Neuronal stem cell (in vitro differentiated cells): Measurements from ENCODE around the gene SURF2.

Source experiments
- DNase-seq: peaks from one replicate; pipeline ENCODE4 v3.0.0-alpha.2; 2013; ENCODE audit warnings: low spot score
- H2AFZ ChIP-seq: one replicate; pipeline ENCODE4 v1.6.1; 2013; ENCODE audit warnings: mild to moderate bottlenecking, low read length, inconsistent platforms
- H2AK5ac ChIP-seq: 2 replicates; pipeline ENCODE4 v1.6.1; 2013; ENCODE audit warnings: low read depth, mild to moderate bottlenecking, inconsistent platforms, low read length, moderate library complexity, mixed read lengths
- H2BK120ac ChIP-seq: 2 replicates; pipeline ENCODE4 v1.6.1; 2013; ENCODE audit warnings: low read depth, mild to moderate bottlenecking, inconsistent platforms, low read length, moderate library complexity, mixed read lengths
- H2BK12ac ChIP-seq: one replicate; pipeline ENCODE4 v1.6.1; 2013; ENCODE audit warnings: low read length, inconsistent platforms
- H2BK15ac ChIP-seq: 2 replicates; pipeline ENCODE4 v1.6.1; 2013; ENCODE audit warnings: mild to moderate bottlenecking, low read length, inconsistent platforms, mixed read lengths
- H2BK5ac ChIP-seq: one replicate; pipeline ENCODE4 v1.6.1; 2013; ENCODE audit warnings: inconsistent platforms, mild to moderate bottlenecking, low read length, moderate library complexity
- H3K14ac ChIP-seq: one replicate; pipeline ENCODE4 v1.6.1; 2013; ENCODE audit warnings: low read length, inconsistent platforms
- H3K18ac ChIP-seq: 2 replicates; pipeline ENCODE4 v1.6.1; 2013; ENCODE audit warnings: low read length, inconsistent platforms
- H3K23ac ChIP-seq: 2 replicates; pipeline ENCODE4 v1.6.1; 2013; ENCODE audit warnings: low read depth, mild to moderate bottlenecking, mixed read lengths, low read length, inconsistent platforms; ENCODE audit not compliant: poor library complexity
- H3K27ac ChIP-seq: replicated peaks from 3 replicates; pipeline ENCODE4 v1.5.1; 2013; ENCODE audit warnings: low read length, inconsistent platforms
- H3K27me3 ChIP-seq, 3 experiments: 2 replicates each; pipeline ENCODE4 v1.6.1; 2013; ENCODE audit warnings: low read length in 3 of 3, mild to moderate bottlenecking in 2 of 3, inconsistent platforms in 1 of 3, low read depth in 1 of 3, mixed read lengths in 1 of 3, moderate library complexity in 1 of 3; ENCODE audit not compliant: control insufficient read depth in 3 of 3, insufficient read depth in 3 of 3
- H3K36me3 ChIP-seq, 2 donors: replicated peaks in 1 of 2; 2 replicates each; pipeline ENCODE4 v1.6.1; 2013; ENCODE audit warnings: low read length in 2 of 2; ENCODE audit not compliant: control insufficient read depth in 2 of 2, insufficient read depth in 2 of 2
- H3K4ac ChIP-seq: 2 replicates; pipeline ENCODE4 v1.6.1; 2013; ENCODE audit warnings: inconsistent platforms, mild to moderate bottlenecking, low read length, moderate library complexity
- H3K4me1 ChIP-seq, 2 donors: 1 replicate in 1 of 2; 2 replicates in 1 of 2; pipeline ENCODE4 v1.6.1; 2013; ENCODE audit warnings: low read length in 2 of 2, low read depth in 1 of 2; ENCODE audit not compliant: control insufficient read depth in 2 of 2, insufficient read depth in 1 of 2
- H3K4me2 ChIP-seq: one replicate; pipeline ENCODE4 v1.6.1; 2013; ENCODE audit warnings: mild to moderate bottlenecking, low read length, inconsistent platforms; ENCODE audit not compliant: insufficient read depth, poor library complexity, severe bottlenecking
- H3K4me3 ChIP-seq, 2 donors: 2 replicates each; pipeline ENCODE4 v1.5.1; 2013; ENCODE audit warnings: low read length in 2 of 2, mild to moderate bottlenecking in 2 of 2, inconsistent platforms in 1 of 2, moderate library complexity in 1 of 2
- H3K79me1 ChIP-seq: one replicate; pipeline ENCODE4 v1.6.1; 2013; ENCODE audit warnings: low read depth, mild to moderate bottlenecking, inconsistent platforms, low read length, moderate library complexity
- H3K9ac ChIP-seq: one replicate; pipeline ENCODE4 v1.6.1; 2013; ENCODE audit warnings: mild to moderate bottlenecking, low read depth, low read length, inconsistent platforms; ENCODE audit not compliant: poor library complexity
- H3K9me3 ChIP-seq, 2 donors: replicated peaks in 1 of 2; 2 replicates each; pipeline versions ENCODE3 to v1.6.1; 2013; ENCODE audit warnings: low read length in 2 of 2, mild to moderate bottlenecking in 2 of 2, inconsistent platforms in 1 of 2, low read depth in 1 of 2, mixed read lengths in 1 of 2, moderate library complexity in 1 of 2; ENCODE audit not compliant: control insufficient read depth in 2 of 2, insufficient read depth in 1 of 2
- H4K8ac ChIP-seq: one replicate; pipeline ENCODE4 v1.6.1; 2013; ENCODE audit warnings: low read depth, mild to moderate bottlenecking, inconsistent platforms, low read length, moderate library complexity
- H4K91ac ChIP-seq: one replicate; pipeline ENCODE4 v1.6.1; 2013; ENCODE audit warnings: low read length, low read depth, mild to moderate bottlenecking, inconsistent platforms; ENCODE audit not compliant: poor library complexity
- WGBS, 2 donors: extraction: QIAGEN DNeasy Blood & Tissue Kit; methylation state at CpG; one replicate each; pipeline ENCODE4 v1.1.7; 2013; ENCODE audit warnings: missing lambda C conversion rate in 2 of 2, mixed read lengths in 1 of 2; ENCODE audit not compliant: insufficient read length in 2 of 2, insufficient replicate concordance in 1 of 2; ENCODE audit errors: extremely low coverage in 2 of 2; 5-methylcytosine and 5-hydroxymethylcytosine counted together

Gene SURF2

GRCh38 chr9:133354766-133355165 is 1.6 kb upstream of the SURF2 start:
- Histone ChIP-seq H3K4me3 (peak overlapping the region; percentile 7 to 88), H3K9me3 (peaks cover 0 to 5% of the 10 kb centered on the region in 2 donors), H2AK5ac (no peak overlapping the region), H3K14ac (no peak overlapping the region), H3K18ac (no peak overlapping the region), H3K27me3 (no peaks in the 10 kb centered on the region), H2AFZ (no peak overlapping the region), H3K79me1 (peaks cover 16% of the 10 kb centered on the region), H4K91ac (no peak overlapping the region), H4K8ac (no peak overlapping the region), H3K27ac (no peak overlapping the region), H2BK120ac (no peak overlapping the region), H3K23ac (peak overlapping the region; percentile 65), H2BK12ac (no peak overlapping the region), H3K36me3 (peaks cover 39 to 71% of the 10 kb centered on the region in 2 donors), H2BK5ac (no peak overlapping the region), H3K9ac (no peak overlapping the region), H3K4me1 (peaks cover 4 to 11% of the 10 kb centered on the region in 2 donors), H3K4ac (no peak overlapping the region), H2BK15ac (no peak overlapping the region), H3K4me2 (no peak overlapping the region)
- no CpG with 5 or more reads among the region's 7 CpGs for WGBS, 2 donors
- DNase-seq, result no peak

- Histone ChIP-seq H2AK5ac (peak overlapping the region; percentile 73), H3K4me3 (peak overlapping the region; percentile 88 to 90), H3K14ac (no peak overlapping the region), H3K23ac (no peak overlapping the region), H3K4me2 (peak overlapping the region; percentile 95), H2BK12ac (no peak overlapping the region), H3K27ac (no peak overlapping the region), H3K79me1 (peaks cover 16% of the 10 kb centered on the region), H2BK15ac (no peak overlapping the region), H2BK120ac (no peak overlapping the region), H3K4ac (no peak overlapping the region), H4K8ac (peak overlapping the region; percentile 70), H2AFZ (peak overlapping the region; percentile 97), H3K27me3 (no peaks in the 10 kb centered on the region), H3K9me3 (peaks cover 0 to 5% of the 10 kb centered on the region in 2 donors), H3K18ac (peak overlapping the region; percentile 67), H3K9ac (peak overlapping the region; percentile 78), H2BK5ac (no peak overlapping the region), H3K36me3 (peaks cover 36 to 71% of the 10 kb centered on the region in 2 donors), H4K91ac (no peak overlapping the region), H3K4me1 (peaks cover 4 to 10% of the 10 kb centered on the region in 2 donors)
- no peak for DNase-seq
- WGBS, 2 donors, result no CpG with 5 or more reads among the region's 31 CpGs
Observed at GRCh38 chr9:133355881-133356357, 431 bp upstream of the SURF2 start.

- Histone ChIP-seq H3K9me3 (no peaks in the 10 kb centered on the region), H2BK120ac (no peak overlapping the region), H3K23ac (no peak overlapping the region), H3K4me1 (peaks cover 4 to 10% of the 10 kb centered on the region in 2 donors), H3K9ac (peak overlapping the region; percentile 9), H3K4me3 (peak overlapping the region; percentile 12 to 88), H3K18ac (no peak overlapping the region), H2AK5ac (no peak overlapping the region), H3K27ac (no peak overlapping the region), H2BK5ac (no peak overlapping the region), H3K4ac (no peak overlapping the region), H2BK12ac (no peak overlapping the region), H3K79me1 (peaks cover 16% of the 10 kb centered on the region), H4K8ac (no peak overlapping the region), H2BK15ac (no peak overlapping the region), H2AFZ (no peak overlapping the region), H4K91ac (no peak overlapping the region), H3K27me3 (no peaks in the 10 kb centered on the region), H3K14ac (no peak overlapping the region), H3K36me3 (peaks cover 28 to 71% of the 10 kb centered on the region in 2 donors), H3K4me2 (no peak overlapping the region)
- no peak for DNase-seq
- WGBS, 2 donors, result no CpG with 5 or more reads among the region's 14 CpGs
Observed at GRCh38 chr9:133357656-133358055, 1.3 kb downstream of the SURF2 start.

- DNase-seq, result no peak
- H3K14ac ChIP-seq, result no peak overlapping the region
- no CpG with 5 or more reads among the region's 20 CpGs for WGBS, 2 donors
Observed at GRCh38 chr9:133359399-133360175, 3.2 kb downstream of the SURF2 start.

More at GRCh38 chr9:133359399-133360175, 3.2 kb downstream of the SURF2 start:
- Histone ChIP-seq H2AK5ac (peak overlapping the region; percentile 20), H2AFZ (no peak overlapping the region), H2BK5ac (no peak overlapping the region), H4K91ac (no peak overlapping the region), H3K79me1 (peaks cover 16% of the 10 kb centered on the region), H3K27ac (no peak overlapping the region), H3K9me3 (no peaks in the 10 kb centered on the region), H3K27me3 (no peaks in the 10 kb centered on the region), H3K4me1 (peaks cover 4 to 10% of the 10 kb centered on the region in 2 donors), H2BK120ac (no peak overlapping the region), H3K9ac (no peak overlapping the region), H3K4me3 (no peak overlapping the region), H4K8ac (no peak overlapping the region), H3K36me3 (peaks cover 35 to 70% of the 10 kb centered on the region in 2 donors), H3K4ac (no peak overlapping the region), H2BK15ac (no peak overlapping the region), H3K18ac (no peak overlapping the region), H3K4me2 (no peak overlapping the region), H2BK12ac (no peak overlapping the region), H3K23ac (peak overlapping the region; percentile 20)
